GM21529 (cell line): Measurements from ENCODE around the gene PMIS2.
A peak's percentile ranks its signal among the peaks of the same experiment; 100 is the strongest.

ENCODE experiments used
- ATAC-seq: cut with Tn5 transposase; IDR thresholded peaks from one replicate; pipeline ENCODE4 v1.9.1; 2021; ENCODE audit not compliant: unreplicated experiment

PMIS2 gene

GRCh38 chr19:35623327-35624010, 37.5 kb downstream of the PMIS2 start:
- no peak for ATAC-seq

GRCh38 chr19:35628264-35628564, 42.2 kb downstream of the PMIS2 start:
- no peak for ATAC-seq

GRCh38 chr19:35628565-35629331, 42.8 kb downstream of the PMIS2 start, which contains the start of gene RBM42:
RBM42 (plus strand) TSS chr19:35629036; CDS start chr19:35629154, 118 bp downstream.
- ATAC-seq: peak; percentile 96

- ATAC-seq: no peak
These were observed 43.3 kb downstream of the PMIS2 start for GRCh38 chr19:35629332-35629633.

GRCh38 chr19:35633727-35634440, 47.9 kb downstream of the PMIS2 start:
- ATAC-seq: no peak

GRCh38 chr19:35636651-35637050, 50.7 kb downstream of the PMIS2 start:
- no peak for ATAC-seq
